H1 (cell line): Measurements from ENCODE around the gene PHC2. TPM values are rescaled to one million over a fixed set of nuclear protein-coding genes. Genes with fewer than 3 reads are reported as not detected.

Source experiments
- CTCF ChIA-PET: fragments of 300-600 bp; sonication (Branson Sonifier 250); formaldehyde crosslinking; loops from one replicate; lab custom pipeline; 2021; ENCODE audit not compliant: partially characterized antibody; lab: Charles Lee
- POLR2A ChIA-PET: fragments of 300-600 bp; sonication (Branson Sonifier 250); formaldehyde crosslinking; loops from one replicate; lab custom pipeline; 2021; ENCODE audit warnings: inconsistent platforms; ENCODE audit not compliant: partially characterized antibody; lab: Charles Lee
- DNase-seq, 2 experiments: peaks; one replicate each; pipeline versions ENCODE4 v3.0.0 to v3.0.0-alpha.2; 2010 to 2022; ENCODE audit warnings: low spot score in 2 of 2, low read depth in 1 of 2, mixed read lengths in 1 of 2
- FAIRE-seq: peaks from 2 replicates; lab custom pipeline; 2011; peaks lifted over from hg19 to GRCh38; lab: Jason Lieb, UNC
- H2AFZ ChIP-seq: 2 replicates; pipeline ENCODE4 v1.8.1; 2012; ENCODE audit warnings: low read length, inconsistent platforms
- H2AK5ac ChIP-seq: 2 replicates; pipeline ENCODE4 v1.6.1; 2013; ENCODE audit warnings: low read depth, low read length
- H2BK120ac ChIP-seq: replicated peaks from 2 replicates; pipeline ENCODE3; 2013; ENCODE audit warnings: low read depth, low read length, inconsistent platforms
- H2BK12ac ChIP-seq: 2 replicates; pipeline ENCODE4 v1.6.1; 2013; ENCODE audit warnings: low read depth, low read length
- H2BK15ac ChIP-seq: 2 replicates; pipeline ENCODE4 v1.6.1; 2013; ENCODE audit warnings: low read length
- H2BK20ac ChIP-seq: 2 replicates; pipeline ENCODE4 v1.6.1; 2013; ENCODE audit warnings: low read length
- H2BK5ac ChIP-seq: 2 replicates; pipeline ENCODE4 v1.6.1; 2013; ENCODE audit warnings: low read depth, low read length
- H3K14ac ChIP-seq: 2 replicates; pipeline ENCODE4 v1.6.1; 2013; ENCODE audit warnings: inconsistent platforms; ENCODE audit not compliant: insufficient read length
- H3K18ac ChIP-seq: 2 replicates; pipeline ENCODE4 v1.6.1; 2013; ENCODE audit warnings: low read length; ENCODE audit errors: extremely low read depth
- H3K23ac ChIP-seq: 2 replicates; pipeline ENCODE4 v1.6.1; 2013; ENCODE audit warnings: inconsistent platforms; ENCODE audit not compliant: insufficient read length
- H3K23me2 ChIP-seq: 2 replicates; pipeline ENCODE4 v1.6.1; 2013; ENCODE audit warnings: low read depth, low read length
- H3K27ac ChIP-seq: 2 replicates; pipeline ENCODE4 v1.6.1; 2011; ENCODE audit warnings: low read depth, low read length, inconsistent platforms
- H3K27me3 ChIP-seq, 4 experiments: replicated peaks in 1 of 4; 1 replicate in 1 of 4; 2 replicates in 3 of 4; pipeline versions ENCODE4 v1.6.1 to v1.8.1; 2011 to 2013; ENCODE audit warnings: low read length in 3 of 4, mild to moderate bottlenecking in 3 of 4, inconsistent platforms in 2 of 4, mixed read lengths in 2 of 4, moderate library complexity in 1 of 4; ENCODE audit not compliant: control insufficient read depth in 3 of 4, insufficient read depth in 3 of 4; ENCODE audit errors: extremely low read depth in 1 of 4
- H3K36me3 ChIP-seq, 4 experiments: 2 replicates each; pipeline versions ENCODE4 v1.6.1 to v1.8.1; 2011 to 2013; ENCODE audit warnings: mild to moderate bottlenecking in 4 of 4, low read length in 3 of 4, moderate library complexity in 2 of 4, control low read depth in 1 of 4, inconsistent platforms in 1 of 4; ENCODE audit not compliant: insufficient read depth in 4 of 4, control insufficient read depth in 2 of 4
- H3K4ac ChIP-seq: replicated peaks from 2 replicates; pipeline ENCODE3; 2013; ENCODE audit warnings: low read length, low read depth, mixed read lengths, inconsistent platforms; ENCODE audit not compliant: insufficient read length
- H3K4me1 ChIP-seq, 4 experiments: replicated peaks in 1 of 4; 1 replicate in 1 of 4; 2 replicates in 3 of 4; pipeline versions ENCODE4 v1.6.1 to v1.8.1; 2011 to 2013; ENCODE audit warnings: low read length in 3 of 4, inconsistent platforms in 2 of 4, mixed read lengths in 1 of 4; ENCODE audit not compliant: insufficient read depth in 4 of 4, control insufficient read depth in 3 of 4
- H3K4me2 ChIP-seq, 2 experiments: 2 replicates each; pipeline versions ENCODE4 v1.6.1 to v1.8.1; 2011 to 2013; ENCODE audit warnings: low read depth in 2 of 2, low read length in 2 of 2, control low read depth in 1 of 2, inconsistent platforms in 1 of 2, mild to moderate bottlenecking in 1 of 2; ENCODE audit not compliant: insufficient read depth in 1 of 2
- H3K4me3 ChIP-seq, 4 experiments: fragments of 200-600, 300-600 bp in 1 of 4; sonication (generic), shearing (Covaris generic), sonication (Bioruptor Twin) in 1 of 4; 2 replicates each; pipeline versions ENCODE4 v1.5.1 to v1.8.1; 2011 to 2016; ENCODE audit warnings: low read length in 4 of 4, low read depth in 3 of 4, control low read depth in 2 of 4, inconsistent platforms in 2 of 4, mild to moderate bottlenecking in 2 of 4, mixed read lengths in 1 of 4, moderate library complexity in 1 of 4; ENCODE audit not compliant: insufficient read depth in 2 of 4; ENCODE audit errors: extremely low read depth in 1 of 4
- H3K56ac ChIP-seq: replicated peaks from 2 replicates; pipeline ENCODE3; 2013; ENCODE audit warnings: low read depth, mild to moderate bottlenecking, mixed read lengths, low read length, inconsistent platforms; ENCODE audit not compliant: insufficient read length
- H3K79me1 ChIP-seq: 2 replicates; pipeline ENCODE4 v1.6.1; 2013; ENCODE audit warnings: low read depth, low read length, control low read depth
- H3K79me2 ChIP-seq, 2 experiments: 2 replicates each; pipeline versions ENCODE4 v1.6.1 to v1.8.1; 2012 to 2013; ENCODE audit warnings: low read length in 2 of 2, mild to moderate bottlenecking in 2 of 2, inconsistent platforms in 1 of 2; ENCODE audit not compliant: insufficient read depth in 2 of 2, control insufficient read depth in 1 of 2
- H3K9ac ChIP-seq, 4 experiments: replicated peaks in 1 of 4; 1 replicate in 1 of 4; 2 replicates in 3 of 4; pipeline versions ENCODE4 v1.6.1 to v1.8.1; 2011 to 2013; ENCODE audit warnings: low read depth in 3 of 4, low read length in 3 of 4, control low read depth in 2 of 4, mild to moderate bottlenecking in 2 of 4, moderate library complexity in 2 of 4, inconsistent platforms in 1 of 4; ENCODE audit errors: extremely low read depth in 1 of 4
- H3K9me3 ChIP-seq, 2 experiments: 2 replicates each; pipeline versions ENCODE4 v1.6.1 to v1.8.1; 2012 to 2013; ENCODE audit warnings: mild to moderate bottlenecking in 2 of 2, moderate library complexity in 2 of 2, control low read depth in 1 of 2, inconsistent platforms in 1 of 2, low read depth in 1 of 2, low read length in 1 of 2, mixed read lengths in 1 of 2; ENCODE audit not compliant: insufficient read depth in 2 of 2
- H4K20me1 ChIP-seq, 2 experiments: replicated peaks in 1 of 2; 2 replicates each; pipeline versions ENCODE3 to v1.8.1; 2011 to 2013; ENCODE audit warnings: inconsistent platforms in 2 of 2, low read length in 2 of 2, mild to moderate bottlenecking in 1 of 2; ENCODE audit not compliant: insufficient read depth in 2 of 2, control insufficient read depth in 1 of 2
- H4K5ac ChIP-seq: 2 replicates; pipeline ENCODE4 v1.6.1; 2013; ENCODE audit warnings: low read length, low read depth, mixed read lengths, inconsistent platforms; ENCODE audit not compliant: insufficient read length
- H4K8ac ChIP-seq: 2 replicates; pipeline ENCODE4 v1.8.0; 2013; ENCODE audit warnings: mild to moderate bottlenecking, moderate library complexity, low read length, inconsistent platforms; ENCODE audit not compliant: insufficient read depth; ENCODE audit errors: extremely low read depth
- H4K91ac ChIP-seq: replicated peaks from 2 replicates; pipeline ENCODE3; 2013; ENCODE audit warnings: low read length, mixed read lengths, inconsistent platforms; ENCODE audit not compliant: insufficient read length
- CBX5 ChIP-seq: fragments of 300-800, 300-1000 bp; sonication (generic); IDR thresholded peaks from 2 replicates; pipeline ENCODE4 v1.7.1; 2016; ENCODE audit warnings: antibody characterized with exemption, low read length, low read depth
- RAD21 ChIP-seq, 2 experiments: IDR thresholded peaks in 1 of 2; conservative IDR thresholded peaks in 1 of 2; 2 replicates each; pipeline ENCODE4 v1.6.1; 2011; ENCODE audit warnings: low read depth in 2 of 2, low read length in 2 of 2, improper control_type of control experiment in 1 of 2, inconsistent platforms in 1 of 2, mild to moderate bottlenecking in 1 of 2, moderate library complexity in 1 of 2
- YY1 ChIP-seq: IDR thresholded peaks from 2 replicates; pipeline ENCODE4 v1.6.1; 2011; ENCODE audit warnings: low read depth, mild to moderate bottlenecking, low read length
- WGBS, 2 experiments: shearing (Covaris generic) in 1 of 2; methylation state at CpG; one replicate each; pipeline versions ENCODE4 v1.1.6 to v1.1.7; 2013 to 2015; ENCODE audit warnings: low lambda C conversion rate in 2 of 2, mixed read lengths in 2 of 2, inconsistent platforms in 1 of 2, low coverage in 1 of 2, missing lambda C conversion rate in 1 of 2; ENCODE audit not compliant: insufficient replicate concordance in 2 of 2, insufficient coverage in 1 of 2, insufficient read length in 1 of 2; ENCODE audit errors: extremely low coverage in 1 of 2, missing lambda C conversion rate in 1 of 2; 5-methylcytosine and 5-hydroxymethylcytosine counted together
- polyA plus RNA-seq, 7 experiments: library from polyadenylated mRNA; depleted of rRNA in 3 of 7; stranded (reverse) in 5 of 7; unstranded in 2 of 7; fragments of >200 nt in 5 of 7; fragments of 200-250 nt in 2 of 7; gene quantifications; 1 replicate in 5 of 7; 2 replicates in 1 of 7; 4 replicates in 1 of 7; pipeline versions ENCODE4 v1.2.1 to v1.2.3, GENCODE V29; 2011 to 2013; ENCODE audit warnings: missing spikeins in 2 of 7, mixed read lengths in 2 of 7
- total RNA-seq: library from RNA; stranded (reverse); fragmentation: NEBNext Ultra II Directional; extraction: Animal tissue kit (Norgen Biotek cat#: 25700); gene quantifications from 2 replicates; pipeline ENCODE4 v1.2.1, GENCODE V29; 2021
- TF ChIP-seq, protein P1 (sequence below), 3 experiments: IDR thresholded peaks; 1 replicate in 2 of 3; 2 replicates in 1 of 3; pipeline versions ENCODE4 v1.5.1 to v1.6.1; 2011; ENCODE audit warnings: low read length in 3 of 3, mild to moderate bottlenecking in 3 of 3, inconsistent platforms in 2 of 3, low read depth in 1 of 3, moderate library complexity in 1 of 3; ENCODE audit not compliant: insufficient read depth in 1 of 3; ENCODE audit errors: control extremely low read depth in 1 of 3

PHC2 gene
- total and polyA plus RNA-seq, 2 of the 8 experiments (the other 6 are each of a cell fraction or from before 2014, with no cell fraction given), result 5.6 to 14.2 TPM

DNA sequence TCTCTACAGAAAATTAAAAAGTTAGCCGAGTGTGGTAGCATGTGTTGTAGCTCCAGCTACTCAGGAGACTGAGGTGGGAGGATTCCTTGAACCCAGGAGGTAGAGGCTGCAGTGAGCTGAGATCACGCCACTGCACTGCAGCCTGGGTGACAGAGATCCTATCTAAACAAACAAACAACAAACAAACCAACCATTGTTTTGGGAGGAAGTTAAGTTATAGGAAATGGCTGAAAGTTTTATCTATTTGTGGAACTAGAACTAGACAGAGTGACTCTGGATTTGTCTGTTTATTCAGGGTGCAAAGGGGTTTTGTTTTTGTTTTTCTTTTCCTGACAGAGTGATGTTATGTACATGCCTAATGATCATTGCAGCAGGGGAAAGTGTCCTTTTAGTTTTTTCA is 143.6 kb downstream of the PHC2 start:
- no peaks in the 10 kb centered on the region for H3K23me2 ChIP-seq
- no peak overlapping the region for H4K91ac ChIP-seq
- no peak overlapping the region for H3K4me2 ChIP-seq
- TF ChIP-seq CBX5, result no peak
- TF ChIP-seq RAD21 (IDR thresholded peaks at IDR 0.05 in 1 of 2, conservative IDR thresholded peaks at IDR 0.05 in 1 of 2; ENCODE audit: low read depth in 2 of 2, low read length in 2 of 2), result no peak
- no peak for TF ChIP-seq YY1
- TF ChIP-seq, protein P1, sequence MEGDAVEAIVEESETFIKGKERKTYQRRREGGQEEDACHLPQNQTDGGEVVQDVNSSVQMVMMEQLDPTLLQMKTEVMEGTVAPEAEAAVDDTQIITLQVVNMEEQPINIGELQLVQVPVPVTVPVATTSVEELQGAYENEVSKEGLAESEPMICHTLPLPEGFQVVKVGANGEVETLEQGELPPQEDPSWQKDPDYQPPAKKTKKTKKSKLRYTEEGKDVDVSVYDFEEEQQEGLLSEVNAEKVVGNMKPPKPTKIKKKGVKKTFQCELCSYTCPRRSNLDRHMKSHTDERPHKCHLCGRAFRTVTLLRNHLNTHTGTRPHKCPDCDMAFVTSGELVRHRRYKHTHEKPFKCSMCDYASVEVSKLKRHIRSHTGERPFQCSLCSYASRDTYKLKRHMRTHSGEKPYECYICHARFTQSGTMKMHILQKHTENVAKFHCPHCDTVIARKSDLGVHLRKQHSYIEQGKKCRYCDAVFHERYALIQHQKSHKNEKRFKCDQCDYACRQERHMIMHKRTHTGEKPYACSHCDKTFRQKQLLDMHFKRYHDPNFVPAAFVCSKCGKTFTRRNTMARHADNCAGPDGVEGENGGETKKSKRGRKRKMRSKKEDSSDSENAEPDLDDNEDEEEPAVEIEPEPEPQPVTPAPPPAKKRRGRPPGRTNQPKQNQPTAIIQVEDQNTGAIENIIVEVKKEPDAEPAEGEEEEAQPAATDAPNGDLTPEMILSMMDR (IDR thresholded peaks at IDR 0.05; ENCODE audit: control extremely low read depth in 1 of 3, insufficient read depth in 1 of 3, low read depth in 1 of 3, low read length in 3 of 3), result no peak
- no peak overlapping the region for H3K23ac ChIP-seq
- H4K5ac ChIP-seq, result no peak overlapping the region
- no peak overlapping the region for H2BK12ac ChIP-seq
- no peaks in the 10 kb centered on the region for H3K79me1 ChIP-seq
- H2BK20ac ChIP-seq, result no peak overlapping the region
- no peak overlapping the region for H2BK120ac ChIP-seq
- H3K36me3 ChIP-seq, result peaks cover 0 to 4% (median under 1%) of the 10 kb centered on the region in 4 experiments; a peak in 1 of 8 replicates
- no peaks in the 10 kb centered on the region for H3K27me3 ChIP-seq
- H3K27ac ChIP-seq, result no peak overlapping the region
- no peaks in the 10 kb centered on the region for H3K9me3 ChIP-seq
- H3K4ac ChIP-seq, result no peak overlapping the region
- H3K4me1 ChIP-seq, result no peaks in the 10 kb centered on the region
- no peak overlapping the region for H2BK15ac ChIP-seq
- no peak for DNase-seq
- H3K9ac ChIP-seq, result no peak overlapping the region
- H4K20me1 ChIP-seq, result peaks cover 0 to 3% of the 10 kb centered on the region in 2 experiments
- no peak overlapping the region for H3K18ac ChIP-seq
- H2BK5ac ChIP-seq, result no peak overlapping the region
- no peak overlapping the region for H2AFZ ChIP-seq
- no peak overlapping the region for H4K8ac ChIP-seq
- no peak overlapping the region for H2AK5ac ChIP-seq
- no peak overlapping the region for H3K56ac ChIP-seq
- no peak for FAIRE-seq
- no peak overlapping the region for H3K14ac ChIP-seq
- ChIA-PET POLR2A (no interaction called here), CTCF (interaction anchor here (1.2 to 2.2 kb wide), 2 partner anchors 9 to 11 kb away, joined by 4 to 9 read pairs; no protein-coding TSS in a partner anchor)
- H3K4me3 ChIP-seq, result no peak overlapping the region
- 95% methylated on average over 2 of the region's 2 CpGs; no CpG with 5 or more reads in 1 of the 2 experiments for WGBS, 2 experiments
- no peaks in the 10 kb centered on the region for H3K79me2 ChIP-seq
